HepG2 (cell line): ENCODE results near the gene NRDC. TPM values are rescaled to one million over a fixed set of nuclear protein-coding genes. Genes with fewer than 3 reads are reported as not detected.

Experiments
- ATAC-seq: fragments of 200-7000 bp; cut with Tn5 transposase; 3 replicates; pipeline ENCODE4 v1.9.1; 2020; ENCODE audit warnings: mild to moderate bottlenecking, moderate library complexity
- BruUV-seq: library from RNA; stranded (reverse); fragments of 400-500 nt; replicated peaks from 2 replicates; lab custom pipeline; 2021; lab: Mats Ljungman, UMichigan
- CTCF ChIA-PET: fragments of 300-600 bp; formaldehyde crosslinking; extraction: SDS; loops from one replicate; lab custom pipeline; 2021; ENCODE audit warnings: low total read pairs, inconsistent platforms, low intra/inter-chr PET ratio; lab: Yijun Ruan, JAX
- POLR2A ChIA-PET: fragments of 350-600 bp; sonication (Branson Sonifier 250); formaldehyde crosslinking; loops from one replicate; lab custom pipeline; 2020; ENCODE audit warnings: antibody characterized with exemption, inconsistent platforms; lab: Yijun Ruan, JAX
- DNase-seq: peaks from one replicate; pipeline ENCODE4 v3.0.0-alpha.2; 2015; ENCODE audit warnings: low spot score
- FAIRE-seq: peaks from 3 replicates; lab custom pipeline; 2011; peaks lifted over from hg19 to GRCh38; lab: Jason Lieb, UNC
- H2AFZ ChIP-seq: one replicate; pipeline ENCODE4 v1.6.1; 2011; ENCODE audit warnings: low read length, inconsistent platforms
- H3K27ac ChIP-seq: fragments of 300-600 bp; 3 replicates; pipeline ENCODE4 v1.8.0; 2011; ENCODE audit warnings: mixed run types, mild to moderate bottlenecking, mixed read lengths, low read length, inconsistent platforms; ENCODE audit not compliant: insufficient read depth; ENCODE audit errors: extremely low read length
- H3K27me3 ChIP-seq, 2 experiments: fragments of 200-600 bp in 1 of 2; 2 replicates in 1 of 2; 3 replicates in 1 of 2; pipeline versions ENCODE4 v1.6.0 to v1.8.0; 2011; ENCODE audit warnings: low read length in 2 of 2, mild to moderate bottlenecking in 2 of 2, moderate library complexity in 2 of 2, inconsistent platforms in 1 of 2; ENCODE audit not compliant: insufficient read depth in 2 of 2, control insufficient read depth in 1 of 2
- H3K36me3 ChIP-seq, 2 experiments: fragments of 200-600 bp in 1 of 2; replicated peaks in 1 of 2; 2 replicates in 1 of 2; 3 replicates in 1 of 2; pipeline versions ENCODE4 v1.5.1 to v1.8.0; 2011; ENCODE audit warnings: low read length in 2 of 2, inconsistent platforms in 1 of 2; ENCODE audit not compliant: insufficient read depth in 2 of 2, control insufficient read depth in 1 of 2
- H3K4me1 ChIP-seq: 2 replicates; pipeline ENCODE4 v1.5.1; 2012; ENCODE audit warnings: low read length, inconsistent platforms; ENCODE audit not compliant: insufficient read depth
- H3K4me2 ChIP-seq: 2 replicates; pipeline ENCODE4 v1.6.0; 2011; ENCODE audit warnings: low read depth, low read length, inconsistent platforms
- H3K4me3 ChIP-seq, 3 experiments: fragments of 200-600 bp in 1 of 3; sonication (generic), shearing (Covaris generic) in 1 of 3; replicated peaks in 1 of 3; 2 replicates each; pipeline ENCODE4 v1.5.1; 2011 to 2016; ENCODE audit warnings: low read length in 3 of 3, inconsistent platforms in 2 of 3, low read depth in 2 of 3, mild to moderate bottlenecking in 2 of 3, control low read depth in 1 of 3, mixed read lengths in 1 of 3; ENCODE audit not compliant: insufficient read depth in 1 of 3
- H3K79me2 ChIP-seq: one replicate; pipeline ENCODE4 v1.6.1; 2011; ENCODE audit warnings: low read length, inconsistent platforms; ENCODE audit not compliant: insufficient read depth
- H3K9ac ChIP-seq: 2 replicates; pipeline ENCODE4 v1.6.0; 2011; ENCODE audit warnings: mild to moderate bottlenecking, low read depth, low read length, inconsistent platforms; ENCODE audit not compliant: insufficient read depth
- H3K9me3 ChIP-seq: 2 replicates; pipeline ENCODE4 v1.5.1; 2012; ENCODE audit warnings: mild to moderate bottlenecking, low read length
- H4K20me1 ChIP-seq: 2 replicates; pipeline ENCODE4 v1.6.0; 2011; ENCODE audit warnings: inconsistent platforms, mild to moderate bottlenecking, low read length, moderate library complexity; ENCODE audit not compliant: insufficient read depth
- ATF7 ChIP-seq, 2 experiments: fragments of 450-650 bp in 1 of 2; sonication (generic) in 1 of 2; formaldehyde crosslinking in 1 of 2; IDR thresholded peaks; 2 replicates each; pipeline versions ENCODE4 v1.4.0 to v1.6.1; 2016 to 2020; ENCODE audit warnings: antibody characterized with exemption in 1 of 2, mild to moderate bottlenecking in 1 of 2, missing genetic modification reagents in 1 of 2
- EED ChIP-seq: sonication (generic); formaldehyde crosslinking; IDR thresholded peaks from 2 replicates; pipeline ENCODE4 v1.5.0; 2020; ENCODE audit warnings: mild to moderate bottlenecking, missing genetic modification reagents
- GFI1 ChIP-seq: sonication (generic); formaldehyde crosslinking; IDR thresholded peaks from 2 replicates; pipeline ENCODE4 v1.5.0; 2020; ENCODE audit warnings: missing genetic modification reagents, mild to moderate bottlenecking, borderline replicate concordance
- KDM5B ChIP-seq: sonication (generic); formaldehyde crosslinking; IDR thresholded peaks from 2 replicates; pipeline ENCODE4 v1.4.0; 2020; ENCODE audit warnings: missing genetic modification reagents, mild to moderate bottlenecking, borderline replicate concordance
- MAZ ChIP-seq, 2 experiments: sonication (generic) in 1 of 2; formaldehyde crosslinking in 1 of 2; IDR thresholded peaks; 2 replicates each; pipeline versions ENCODE4 v1.5.0 to v1.6.1; 2012 to 2020; ENCODE audit warnings: low read depth in 2 of 2, mild to moderate bottlenecking in 2 of 2, borderline replicate concordance in 1 of 2, improper control_type of control experiment in 1 of 2, low read length in 1 of 2, missing genetic modification reagents in 1 of 2, moderate library complexity in 1 of 2
- PATZ1 ChIP-seq: sonication (generic); formaldehyde crosslinking; IDR thresholded peaks from 2 replicates; pipeline ENCODE4 v1.4.0; 2020; ENCODE audit warnings: missing genetic modification reagents
- RBM22 ChIP-seq: fragments of 200-400 bp; formaldehyde crosslinking; optimal IDR thresholded peaks from 2 replicates; pipeline ENCODE3; 2017; ENCODE audit warnings: mild to moderate bottlenecking, low read length, moderate library complexity
- TARDBP ChIP-seq: sonication (generic); formaldehyde crosslinking; IDR thresholded peaks from 2 replicates; pipeline ENCODE4 v1.8.0; 2022; ENCODE audit warnings: mild to moderate bottlenecking, missing genetic modification reagents
- TOPORS ChIP-seq: sonication (generic); formaldehyde crosslinking; IDR thresholded peaks from 2 replicates; pipeline ENCODE4 v1.8.0; 2023; ENCODE audit warnings: mild to moderate bottlenecking, missing genetic modification reagents
- ZBTB21 ChIP-seq: sonication (generic); formaldehyde crosslinking; IDR thresholded peaks from 2 replicates; pipeline ENCODE4 v1.4.0; 2020; ENCODE audit warnings: missing genetic modification reagents
- ZNF33A ChIP-seq: sonication (generic); formaldehyde crosslinking; IDR thresholded peaks from 2 replicates; pipeline ENCODE4 v1.5.1; 2020; ENCODE audit warnings: missing genetic modification reagents, mild to moderate bottlenecking, moderate library complexity, borderline replicate concordance
- WGBS: methylation state at CpG from one replicate; pipeline ENCODE4 v1.1.6; 2017; ENCODE audit warnings: low lambda C conversion rate; 5-methylcytosine and 5-hydroxymethylcytosine counted together
- in situ Hi-C: cut with HindIII; loops from 2 replicates; pipeline ENCODE4 v1.10.0; 2017; ENCODE audit warnings: low pct_unique_long_range_greater_than_20kb; ENCODE audit not compliant: extremely low pct_ligation_motif_present
- intact Hi-C: fragments of 100-400 bp; cut with micrococcal nuclease; formaldehyde crosslinking; loops from one replicate; pipeline ENCODE4 v1.10.0; 2022; ENCODE audit not compliant: unreplicated experiment
- polyA plus RNA-seq, 8 experiments: library from polyadenylated mRNA; depleted of rRNA in 3 of 8; stranded (reverse) in 7 of 8; unstranded in 1 of 8; fragments of >200 nt; fragmentation: Illumina TruSeq in 4 of 8; extraction: Trizol in 4 of 8; gene quantifications; 2 replicates each; pipeline versions ENCODE4 v1.2.1 to v1.2.3, GENCODE V29; 2011 to 2016; ENCODE audit warnings: low read depth in 4 of 8, missing spikeins in 1 of 8, mixed read lengths in 1 of 8; ENCODE audit not compliant: insufficient read depth in 1 of 8
- total RNA-seq, 5 experiments: library from RNA; depleted of rRNA; stranded (reverse); fragments of >200 nt; fragmentation: Illumina TruSeq; extraction: Trizol; gene quantifications; 2 replicates each; pipeline ENCODE4 v1.2.3, GENCODE V29; 2016; ENCODE audit warnings: low read depth in 1 of 5

NRDC gene
- total and polyA plus RNA-seq, 2 of the 13 experiments (the other 11 are each of a cell fraction or from before 2014, with no cell fraction given), result 57.6 to 64.9 TPM

GRCh38 chr1:51837243-51837642 is 41.3 kb downstream of the NRDC start:
- no peaks in the 10 kb centered on the region for H3K79me2 ChIP-seq
- H3K9me3 ChIP-seq, result no peaks in the 10 kb centered on the region
- H3K27me3 ChIP-seq, result no peaks in the 10 kb centered on the region
- H3K27ac ChIP-seq, result no peak overlapping the region
- no peaks in the 10 kb centered on the region for H3K4me1 ChIP-seq
- no peak for DNase-seq
- CTCF ChIA-PET, result no interaction called here
- FAIRE-seq, result no peak
- no peak overlapping the region for H3K4me3 ChIP-seq
- TF ChIP-seq EED (CRISPR knock-in tag) (no peak), ZBTB21 (CRISPR knock-in tag) (no peak)
- TF ChIP-seq, all 625 proteins: peak for 0
- POLR2A ChIA-PET, result no interaction called here
- H2AFZ ChIP-seq, result no peak overlapping the region
- in situ Hi-C loops (no loop called here), intact Hi-C loops (no loop called here)
- H3K4me2 ChIP-seq, result no peak overlapping the region
- H4K20me1 ChIP-seq, result no peaks in the 10 kb centered on the region; the same call in 1 of the 2 replicates
- peaks cover 5 to 56% of the 10 kb centered on the region in 2 experiments; a peak in 3 of 5 replicates for H3K36me3 ChIP-seq
- 92% methylated on average over 1 of the region's 1 CpG for WGBS
- ATAC-seq, result no peak
- no TSS peak for BruUV-seq
- H3K9ac ChIP-seq, result no peak overlapping the region

GRCh38 chr1:51833700-51834099 is 44.8 kb downstream of the NRDC start:
- DNase-seq, result no peak
- no TSS peak for BruUV-seq
- H3K9ac ChIP-seq, result no peak overlapping the region
- TF ChIP-seq TOPORS (CRISPR knock-in tag) (no peak), MAZ (IDR thresholded peaks at IDR 0.05; ENCODE audit: borderline replicate concordance, low read depth, low read length) (no peak), MAZ (CRISPR knock-in tag; IDR thresholded peaks at IDR 0.05; ENCODE audit: low read depth) (no peak), KDM5B (no peak), PATZ1 (no peak), GFI1 (CRISPR knock-in tag) (no peak), ATF7 (IDR thresholded peaks at IDR 0.05) (no peak), ATF7 (CRISPR knock-in tag; IDR thresholded peaks at IDR 0.05) (no peak), ZNF33A (CRISPR knock-in tag) (no peak), RBM22 (no peak), TARDBP (CRISPR knock-in tag) (no peak)
- TF ChIP-seq, all 625 proteins: peak for 0
- no peaks in the 10 kb centered on the region for H3K4me1 ChIP-seq
- CTCF ChIA-PET, result no interaction called here
- POLR2A ChIA-PET, result no interaction called here
- WGBS, result 98% methylated on average over 2 of the region's 2 CpGs
- H4K20me1 ChIP-seq, result no peaks in the 10 kb centered on the region; the same call in 1 of the 2 replicates
- H3K4me2 ChIP-seq, result no peak overlapping the region
- no peaks in the 10 kb centered on the region for H3K79me2 ChIP-seq
- no peaks in the 10 kb centered on the region for H3K27me3 ChIP-seq
- peaks cover 4 to 50% of the 10 kb centered on the region in 2 experiments; a peak in 4 of 5 replicates for H3K36me3 ChIP-seq
- in situ Hi-C loops (no loop called here), intact Hi-C loops (no loop called here)
- FAIRE-seq (no peak), ATAC-seq (no peak)
- no peak overlapping the region for H3K27ac ChIP-seq
- no peak overlapping the region for H3K4me3 ChIP-seq
- no peaks in the 10 kb centered on the region for H3K9me3 ChIP-seq
- H2AFZ ChIP-seq, result no peak overlapping the region
